SK-N-SH treated with all-trans-retinoic acid at 6 μM for 48 hours (cell line): ENCODE results near the gene TLE1.

Experiments used
- ATAC-seq: fragments of 200-7000 bp; cut with Tn5 transposase; 3 replicates; pipeline ENCODE4 v1.9.1; 2020; ENCODE audit warnings: mild to moderate bottlenecking, moderate library complexity
- ARNTL ChIP-seq: fragments of 450-650 bp; formaldehyde crosslinking; IDR thresholded peaks from 2 replicates; pipeline ENCODE4 v1.5.0; 2020; ENCODE audit warnings: low read depth, mild to moderate bottlenecking, moderate library complexity, borderline replicate concordance
- CREB5 ChIP-seq: fragments of 250-450 bp; sonication (Bioruptor Pico); IDR thresholded peaks from 2 replicates; pipeline ENCODE4 v1.5.1; 2020; ENCODE audit warnings: low read depth, mild to moderate bottlenecking, moderate library complexity
- CSDC2 ChIP-seq: fragments of 250-450 bp; sonication (Bioruptor Pico); IDR thresholded peaks from 2 replicates; pipeline ENCODE4 v1.5.0; 2020; ENCODE audit warnings: mild to moderate bottlenecking, moderate library complexity
- CSRNP3 ChIP-seq: fragments of 250-450 bp; sonication (Bioruptor Pico); IDR thresholded peaks from 2 replicates; pipeline ENCODE4 v1.5.1; 2021; ENCODE audit warnings: mild to moderate bottlenecking, moderate library complexity
- ESRRG ChIP-seq: fragments of 250-450 bp; sonication (Bioruptor Pico); IDR thresholded peaks from 2 replicates; pipeline ENCODE4 v1.6.1; 2021; ENCODE audit warnings: mild to moderate bottlenecking
- GLIS3 ChIP-seq: fragments of 250-450 bp; sonication (Bioruptor Pico); IDR thresholded peaks from 2 replicates; pipeline ENCODE4 v1.5.0; 2020; ENCODE audit warnings: mild to moderate bottlenecking, moderate library complexity
- ISL1 ChIP-seq: fragments of 250-450 bp; sonication (Bioruptor Pico); IDR thresholded peaks from 2 replicates; pipeline ENCODE4 v2.1.2; 2022; ENCODE audit warnings: mild to moderate bottlenecking, moderate library complexity
- OSR1 ChIP-seq: fragments of 250-450 bp; sonication (Bioruptor Pico); IDR thresholded peaks from 2 replicates; pipeline ENCODE4 v1.8.0; 2022; ENCODE audit warnings: moderate library complexity, mild to moderate bottlenecking, inconsistent platforms
- PATZ1 ChIP-seq: fragments of 250-450 bp; sonication (Bioruptor Pico); IDR thresholded peaks from 2 replicates; pipeline ENCODE4 v1.8.0; 2020; ENCODE audit warnings: mild to moderate bottlenecking, moderate library complexity, borderline replicate concordance
- PPARA ChIP-seq: fragments of 250-450 bp; sonication (Bioruptor Pico); IDR thresholded peaks from 2 replicates; pipeline ENCODE4 v1.5.0; 2020; ENCODE audit warnings: mild to moderate bottlenecking, borderline replicate concordance
- RARB ChIP-seq: fragments of 250-450 bp; sonication (Bioruptor Pico); IDR thresholded peaks from 2 replicates; pipeline ENCODE4 v1.8.0; 2021; ENCODE audit warnings: mild to moderate bottlenecking, moderate library complexity
- TCF4 ChIP-seq: fragments of 250-450 bp; sonication (Bioruptor Pico); IDR thresholded peaks from 2 replicates; pipeline ENCODE4 v1.8.0; 2021; ENCODE audit warnings: mild to moderate bottlenecking, moderate library complexity, borderline replicate concordance
- TOX ChIP-seq: fragments of 250-450 bp; sonication (Bioruptor Pico); IDR thresholded peaks from 2 replicates; pipeline ENCODE4 v1.8.0; 2021; ENCODE audit warnings: mild to moderate bottlenecking, moderate library complexity, borderline replicate concordance
- ZC3H10 ChIP-seq: fragments of 250-450 bp; sonication (Bioruptor Pico); IDR thresholded peaks from 2 replicates; pipeline ENCODE4 v1.5.1; 2021; ENCODE audit warnings: mild to moderate bottlenecking, moderate library complexity
- ZFP3 ChIP-seq: fragments of 250-450 bp; sonication (Bioruptor Pico); IDR thresholded peaks from 2 replicates; pipeline ENCODE4 v1.5.0; 2020; ENCODE audit warnings: mild to moderate bottlenecking, moderate library complexity
- ZFP30 ChIP-seq: fragments of 450-650 bp; formaldehyde crosslinking; IDR thresholded peaks from 2 replicates; pipeline ENCODE4 v1.5.0; 2022; ENCODE audit warnings: mild to moderate bottlenecking, moderate library complexity
- ZNF565 ChIP-seq: fragments of 450-650 bp; formaldehyde crosslinking; conservative IDR thresholded peaks from 2 replicates; pipeline ENCODE4 v1.5.0; 2020; ENCODE audit warnings: low read depth, mild to moderate bottlenecking, moderate library complexity
- ZNF70 ChIP-seq: fragments of 450-650 bp; formaldehyde crosslinking; IDR thresholded peaks from 2 replicates; pipeline ENCODE4 v1.5.0; 2020; ENCODE audit warnings: mild to moderate bottlenecking, moderate library complexity
- ZNF8 ChIP-seq: fragments of 450-650 bp; formaldehyde crosslinking; IDR thresholded peaks from 2 replicates; pipeline ENCODE4 v1.5.0; 2020; ENCODE audit warnings: mild to moderate bottlenecking, moderate library complexity
- TF ChIP-seq, protein P1 (sequence below): fragments of 250-450 bp; sonication (Bioruptor Pico); IDR thresholded peaks from 2 replicates; pipeline ENCODE4 v1.8.0; 2021; ENCODE audit warnings: low read depth, mild to moderate bottlenecking, moderate library complexity, borderline replicate concordance

Gene TLE1

DNA sequence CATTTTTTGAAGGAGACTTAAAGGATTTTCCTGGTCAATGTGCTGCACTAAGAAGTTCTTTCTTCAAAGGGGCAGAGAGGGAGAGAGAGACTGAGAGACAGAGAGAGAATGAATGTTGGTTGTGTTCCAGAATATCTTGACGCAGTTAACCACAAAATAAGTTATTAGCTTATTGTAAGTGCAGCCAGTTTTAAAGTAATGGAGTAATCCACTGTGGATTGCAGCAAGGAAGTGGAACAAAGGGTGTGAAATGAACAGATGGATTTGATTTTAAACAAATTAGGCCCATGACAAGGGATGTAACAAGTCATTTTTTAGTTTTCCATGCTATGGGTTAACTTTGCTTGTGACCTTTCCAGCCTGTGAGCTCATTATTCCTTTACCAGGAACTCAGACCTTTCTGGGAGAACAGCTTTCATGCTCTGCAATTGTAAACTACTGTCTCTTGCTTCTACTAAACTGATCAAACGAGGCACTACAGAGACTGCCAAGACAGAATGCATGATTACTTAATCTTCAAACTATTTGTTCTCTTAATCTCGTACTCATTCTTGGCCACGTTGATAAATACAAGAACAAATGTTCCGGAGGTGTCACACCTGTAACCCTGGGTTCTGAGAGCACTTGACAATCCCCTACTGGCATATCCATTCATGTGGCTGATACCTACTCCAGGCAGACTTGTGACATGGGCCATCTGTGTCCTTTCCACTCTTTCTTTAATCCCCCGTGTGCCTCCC is 131.1 kb downstream of the TLE1 start:
- TF ChIP-seq OSR1 (CRISPR knock-in tag): no peak
- no peak for TF ChIP-seq ZNF8
- no peak for TF ChIP-seq PATZ1
- TF ChIP-seq ZC3H10: 0 out of 2 replicates have a peak, but pooled peaks have one; percentile 17
- 0 out of 2 replicates have a peak, but pooled peaks have one; percentile 13 for TF ChIP-seq CSDC2
- TF ChIP-seq ZNF565 (CRISPR knock-in tag): no peak
- TF ChIP-seq ISL1 (CRISPR knock-in tag): peak; percentile 73
- no peak for TF ChIP-seq CSRNP3 (CRISPR knock-in tag)
- no peak for TF ChIP-seq ARNTL (CRISPR knock-in tag)
- no peak for TF ChIP-seq ZFP30
- TF ChIP-seq, protein P1, sequence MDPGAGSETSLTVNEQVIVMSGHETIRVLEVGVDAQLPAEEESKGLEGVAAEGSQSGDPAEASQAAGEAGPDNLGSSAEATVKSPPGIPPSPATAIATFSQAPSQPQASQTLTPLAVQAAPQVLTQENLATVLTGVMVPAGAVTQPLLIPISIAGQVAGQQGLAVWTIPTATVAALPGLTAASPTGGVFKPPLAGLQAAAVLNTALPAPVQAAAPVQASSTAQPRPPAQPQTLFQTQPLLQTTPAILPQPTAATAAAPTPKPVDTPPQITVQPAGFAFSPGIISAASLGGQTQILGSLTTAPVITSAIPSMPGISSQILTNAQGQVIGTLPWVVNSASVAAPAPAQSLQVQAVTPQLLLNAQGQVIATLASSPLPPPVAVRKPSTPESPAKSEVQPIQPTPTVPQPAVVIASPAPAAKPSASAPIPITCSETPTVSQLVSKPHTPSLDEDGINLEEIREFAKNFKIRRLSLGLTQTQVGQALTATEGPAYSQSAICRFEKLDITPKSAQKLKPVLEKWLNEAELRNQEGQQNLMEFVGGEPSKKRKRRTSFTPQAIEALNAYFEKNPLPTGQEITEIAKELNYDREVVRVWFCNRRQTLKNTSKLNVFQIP (CRISPR knock-in tag): no peak; the same call in 1 of the 2 replicates
- TF ChIP-seq ZNF70 (CRISPR knock-in tag): no peak
- 0 out of 2 replicates have a peak, but pooled peaks have one; percentile 41 for TF ChIP-seq TOX (CRISPR knock-in tag)
- ATAC-seq: peak; percentile 60

DNA sequence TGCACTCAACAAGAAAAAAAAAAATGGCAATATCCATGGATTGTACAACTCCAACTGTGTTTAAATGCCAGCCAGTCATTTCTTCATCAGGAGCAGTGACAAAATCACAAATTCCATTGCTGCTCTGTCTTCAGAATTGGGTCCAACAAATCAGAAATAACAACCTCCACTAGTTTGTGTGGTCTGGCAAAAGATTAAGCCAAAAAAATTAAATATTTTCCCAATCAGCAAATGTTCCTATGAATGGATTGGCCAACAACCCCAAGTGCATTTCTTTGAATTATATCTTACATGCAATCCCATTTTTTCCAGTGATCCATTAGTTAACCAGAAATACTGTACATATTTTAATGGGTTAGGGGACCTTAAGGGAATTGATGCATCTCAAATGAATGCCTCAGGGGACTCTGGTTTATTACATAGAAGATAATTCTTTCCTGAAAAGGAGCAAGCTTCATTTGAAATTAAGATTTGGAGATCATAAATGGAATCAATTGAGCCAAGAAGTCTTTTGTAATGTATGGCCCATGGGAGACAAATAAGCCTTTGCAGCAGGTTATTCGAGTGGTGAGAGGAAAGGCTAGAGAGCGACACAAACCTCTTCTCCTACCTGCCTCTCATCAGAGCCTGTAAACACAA is 131.8 kb downstream of the TLE1 start:
- TF ChIP-seq GLIS3 (CRISPR knock-in tag): no peak
- TF ChIP-seq ZFP30: no peak
- TF ChIP-seq, protein P1 (CRISPR knock-in tag): no peak
- no peak for TF ChIP-seq TCF4
- no peak for TF ChIP-seq ZC3H10
- no peak for TF ChIP-seq ZNF70 (CRISPR knock-in tag)
- no peak for TF ChIP-seq TOX (CRISPR knock-in tag)
- TF ChIP-seq PPARA: no peak
- no peak for TF ChIP-seq CSDC2
- no peak for TF ChIP-seq RARB
- TF ChIP-seq PATZ1: no peak
- TF ChIP-seq ZNF565 (CRISPR knock-in tag): no peak
- no peak for TF ChIP-seq ISL1 (CRISPR knock-in tag)
- TF ChIP-seq ZFP3 (CRISPR knock-in tag): no peak
- no peak for ATAC-seq

DNA sequence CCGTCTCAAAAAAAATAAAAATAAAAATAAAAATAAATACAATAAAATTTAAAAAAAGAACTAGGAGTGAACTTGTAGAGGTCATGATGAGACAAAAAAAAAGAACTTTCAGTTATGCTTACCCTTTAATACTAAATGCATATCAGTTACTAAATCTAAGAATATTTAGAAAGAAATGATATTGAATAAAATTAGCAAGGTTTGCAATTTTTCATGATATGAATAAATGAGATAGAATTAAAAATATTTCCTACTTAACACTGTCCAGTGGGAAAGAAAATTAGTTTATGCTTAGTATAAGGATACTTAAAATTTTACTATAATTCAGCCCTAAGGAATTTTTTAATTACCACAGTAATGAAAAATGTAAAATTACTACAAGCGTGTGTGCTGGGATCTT is 132.4 kb downstream of the TLE1 start:
- no peak for ATAC-seq
- TF ChIP-seq ZNF8 (no peak), ESRRG (CRISPR knock-in tag) (no peak), ZFP30 (no peak), PPARA (no peak), ZC3H10 (no peak), OSR1 (CRISPR knock-in tag) (no peak), CREB5 (CRISPR knock-in tag) (no peak), TOX (CRISPR knock-in tag) (no peak)
- TF ChIP-seq, protein P1 (CRISPR knock-in tag): no peak
